Choroid plexus epithelial cell (primary cell): ENCODE measurements around the gene VAPB.

Source experiments
- DNase-seq: peaks from one replicate; pipeline ENCODE4 v3.0.0-alpha.2; 2010; ENCODE audit warnings: low read depth
- H3K4me3 ChIP-seq: 2 replicates; pipeline ENCODE4 v1.5.1; 2011; ENCODE audit warnings: low read depth, mild to moderate bottlenecking, control low read depth, low read length, moderate library complexity
- TF ChIP-seq, protein P1 (sequence below): conservative IDR thresholded peaks from 2 replicates; pipeline ENCODE4 v1.5.1; 2011; ENCODE audit warnings: low read depth, mild to moderate bottlenecking, control low read depth, inconsistent platforms, low read length, moderate library complexity

The VAPB gene

DNA sequence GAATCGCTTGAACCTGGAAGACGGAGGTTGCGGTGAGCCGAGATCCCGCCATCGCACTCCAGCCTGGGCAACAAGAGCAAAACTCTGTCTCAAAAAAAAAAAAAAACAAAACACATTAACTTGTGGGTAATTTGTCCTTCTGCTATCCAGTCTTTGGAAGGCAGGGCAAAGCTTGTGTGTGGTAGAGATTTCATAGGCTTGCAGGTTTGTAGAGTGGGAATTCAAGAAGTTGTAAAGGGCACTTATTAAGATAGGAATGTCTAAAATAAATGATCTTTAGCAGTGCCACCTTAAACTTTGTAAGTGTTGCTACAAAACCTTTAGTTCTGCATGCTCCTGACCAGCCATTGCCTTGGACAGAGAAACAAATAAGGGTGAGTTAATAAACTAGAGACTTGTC, 8.4 kb downstream of the VAPB start:
- DNase-seq = no peak
- TF ChIP-seq, protein P1, sequence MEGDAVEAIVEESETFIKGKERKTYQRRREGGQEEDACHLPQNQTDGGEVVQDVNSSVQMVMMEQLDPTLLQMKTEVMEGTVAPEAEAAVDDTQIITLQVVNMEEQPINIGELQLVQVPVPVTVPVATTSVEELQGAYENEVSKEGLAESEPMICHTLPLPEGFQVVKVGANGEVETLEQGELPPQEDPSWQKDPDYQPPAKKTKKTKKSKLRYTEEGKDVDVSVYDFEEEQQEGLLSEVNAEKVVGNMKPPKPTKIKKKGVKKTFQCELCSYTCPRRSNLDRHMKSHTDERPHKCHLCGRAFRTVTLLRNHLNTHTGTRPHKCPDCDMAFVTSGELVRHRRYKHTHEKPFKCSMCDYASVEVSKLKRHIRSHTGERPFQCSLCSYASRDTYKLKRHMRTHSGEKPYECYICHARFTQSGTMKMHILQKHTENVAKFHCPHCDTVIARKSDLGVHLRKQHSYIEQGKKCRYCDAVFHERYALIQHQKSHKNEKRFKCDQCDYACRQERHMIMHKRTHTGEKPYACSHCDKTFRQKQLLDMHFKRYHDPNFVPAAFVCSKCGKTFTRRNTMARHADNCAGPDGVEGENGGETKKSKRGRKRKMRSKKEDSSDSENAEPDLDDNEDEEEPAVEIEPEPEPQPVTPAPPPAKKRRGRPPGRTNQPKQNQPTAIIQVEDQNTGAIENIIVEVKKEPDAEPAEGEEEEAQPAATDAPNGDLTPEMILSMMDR = no peak
- H3K4me3 ChIP-seq = no peak overlapping the region

DNA sequence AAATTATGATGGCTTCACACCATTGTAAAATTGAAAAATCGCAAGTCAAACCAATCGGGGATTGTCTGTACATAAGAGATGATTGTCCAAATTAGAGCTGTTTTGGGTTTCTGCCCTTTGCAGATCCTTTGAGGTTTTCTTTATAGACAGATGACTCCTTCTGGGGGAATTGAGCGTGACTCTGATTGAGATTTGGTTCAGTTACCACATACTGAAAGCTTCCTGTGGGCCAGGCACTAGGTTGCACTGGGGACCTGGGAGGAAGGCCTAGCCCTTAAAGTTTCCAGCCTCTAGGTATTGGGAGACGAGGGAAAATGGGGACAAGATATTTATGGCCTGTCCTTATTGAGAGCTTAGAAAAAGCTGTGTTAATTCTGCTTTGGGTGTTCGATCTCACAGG, 9.2 kb downstream of the VAPB start:
- no peak overlapping the region for H3K4me3 ChIP-seq
- no peak for DNase-seq
- TF ChIP-seq, protein P1 = no peak

DNA sequence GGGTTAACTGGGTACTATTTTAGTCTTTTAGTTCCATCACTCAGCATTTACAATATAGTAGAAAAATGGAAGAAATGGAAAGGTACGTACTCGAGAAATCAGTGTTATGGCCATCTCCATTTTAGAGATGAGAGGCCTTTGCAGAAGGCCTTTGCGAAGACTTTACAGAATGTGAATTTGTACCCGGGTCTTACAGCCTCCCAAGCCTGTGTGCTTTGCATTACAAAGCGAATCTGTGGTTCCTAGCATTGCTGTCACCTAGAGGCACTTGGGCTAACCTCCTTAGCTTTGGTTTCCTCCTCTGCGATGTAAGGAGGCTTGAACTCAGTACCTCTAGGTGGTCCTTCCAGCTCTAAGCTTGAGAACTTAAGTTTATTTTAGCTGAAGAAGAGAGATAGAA, 10.9 kb downstream of the VAPB start:
- no peak overlapping the region for H3K4me3 ChIP-seq
- TF ChIP-seq, protein P1 = no peak
- no peak for DNase-seq

DNA sequence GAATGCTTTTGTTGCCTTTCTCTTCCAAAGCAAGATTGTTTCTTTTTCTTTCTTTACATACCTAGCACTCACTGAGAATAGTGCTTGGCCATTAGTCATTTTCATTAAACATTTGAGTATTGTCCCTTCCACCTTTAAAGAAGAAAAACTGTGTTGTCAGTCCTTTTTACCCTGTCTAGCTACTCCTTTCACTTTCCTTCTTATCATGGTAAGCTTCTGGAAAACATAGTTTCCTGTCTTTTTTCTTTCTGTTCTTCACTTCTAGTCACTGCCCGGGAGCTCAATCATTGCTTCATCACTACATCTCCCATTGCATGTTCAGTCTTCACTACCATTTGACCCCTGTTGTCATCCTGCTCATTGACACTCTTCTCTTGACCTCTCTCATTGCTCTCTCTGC, 12.1 kb downstream of the VAPB start:
- no peak overlapping the region for H3K4me3 ChIP-seq
- DNase-seq = peak; percentile 40
- TF ChIP-seq, protein P1 = no peak

DNA sequence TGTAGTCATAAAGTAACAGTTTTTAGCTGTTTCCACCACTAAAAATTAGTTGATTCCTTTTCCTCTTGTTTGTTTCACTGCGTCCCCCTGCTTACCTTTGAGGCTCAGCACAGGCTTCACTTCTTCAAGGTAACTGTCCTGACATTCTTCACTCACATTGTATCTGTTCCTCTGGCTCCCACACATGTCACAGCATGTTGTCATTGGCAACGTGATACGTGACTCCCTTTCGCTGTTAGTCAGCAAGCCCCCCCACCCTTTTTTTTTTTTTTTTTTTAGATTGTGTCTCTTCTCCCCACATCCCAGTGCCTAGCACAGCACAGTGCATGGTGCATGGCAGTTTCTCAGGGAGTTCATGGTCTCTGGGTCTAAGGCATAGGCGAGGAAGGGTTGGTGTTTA, 13.3 kb downstream of the VAPB start:
- TF ChIP-seq, protein P1 = no peak
- DNase-seq = no peak
- no peak overlapping the region for H3K4me3 ChIP-seq

DNA sequence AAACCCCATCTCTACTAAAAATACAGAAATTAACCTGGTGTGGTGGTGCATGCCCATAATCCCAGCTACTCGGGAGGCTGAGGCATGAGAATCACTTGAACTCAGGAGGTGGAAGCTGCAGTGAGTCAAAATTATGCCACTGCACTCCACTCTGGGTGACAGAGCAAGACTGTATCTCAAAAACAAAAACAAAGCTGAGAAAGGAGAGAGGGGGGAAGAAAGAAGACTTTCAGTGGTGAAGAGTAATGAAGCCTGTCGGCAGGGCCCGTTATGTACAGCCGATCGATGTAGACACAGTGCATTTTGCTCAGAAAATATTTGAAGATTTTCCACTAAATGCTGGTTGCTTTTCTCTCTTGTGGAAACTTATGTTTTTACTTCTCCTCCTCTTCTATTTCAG, 13.8 kb downstream of the VAPB start:
- DNase-seq = no peak
- no peak overlapping the region for H3K4me3 ChIP-seq
- TF ChIP-seq, protein P1 = no peak

DNA sequence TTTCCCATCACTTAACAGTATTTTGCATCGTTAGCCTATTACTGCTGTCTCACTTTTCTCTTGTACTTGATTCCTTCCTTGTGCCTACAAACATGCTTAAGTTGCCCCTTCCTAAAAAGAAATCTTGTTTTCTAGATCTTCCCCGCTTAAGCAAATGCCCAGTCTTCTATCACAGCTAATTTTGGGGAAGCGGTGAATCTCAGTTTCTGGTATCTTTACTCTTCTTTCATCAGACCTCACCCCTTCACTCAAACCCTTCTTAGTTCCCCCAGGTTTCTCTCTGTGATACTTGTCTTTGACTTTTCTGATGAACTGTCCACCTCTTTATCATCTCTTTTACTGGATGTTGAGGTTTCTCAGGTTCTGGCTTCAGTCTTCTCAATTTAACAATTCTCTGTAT, 14.2 kb downstream of the VAPB start:
- TF ChIP-seq, protein P1 = no peak
- H3K4me3 ChIP-seq = no peak overlapping the region
- no peak for DNase-seq
